Measurements from ENCODE around the gene EIF3CL. TPM values are rescaled to one million over a fixed set of nuclear protein-coding genes. Genes with fewer than 3 reads are reported as not detected.
"Not testable (repeated sequence)": the region's sequence is repeated elsewhere in the genome, so short reads cannot be mapped to it uniquely, and the experiment has no call there.

Gene EIF3CL, protein sequence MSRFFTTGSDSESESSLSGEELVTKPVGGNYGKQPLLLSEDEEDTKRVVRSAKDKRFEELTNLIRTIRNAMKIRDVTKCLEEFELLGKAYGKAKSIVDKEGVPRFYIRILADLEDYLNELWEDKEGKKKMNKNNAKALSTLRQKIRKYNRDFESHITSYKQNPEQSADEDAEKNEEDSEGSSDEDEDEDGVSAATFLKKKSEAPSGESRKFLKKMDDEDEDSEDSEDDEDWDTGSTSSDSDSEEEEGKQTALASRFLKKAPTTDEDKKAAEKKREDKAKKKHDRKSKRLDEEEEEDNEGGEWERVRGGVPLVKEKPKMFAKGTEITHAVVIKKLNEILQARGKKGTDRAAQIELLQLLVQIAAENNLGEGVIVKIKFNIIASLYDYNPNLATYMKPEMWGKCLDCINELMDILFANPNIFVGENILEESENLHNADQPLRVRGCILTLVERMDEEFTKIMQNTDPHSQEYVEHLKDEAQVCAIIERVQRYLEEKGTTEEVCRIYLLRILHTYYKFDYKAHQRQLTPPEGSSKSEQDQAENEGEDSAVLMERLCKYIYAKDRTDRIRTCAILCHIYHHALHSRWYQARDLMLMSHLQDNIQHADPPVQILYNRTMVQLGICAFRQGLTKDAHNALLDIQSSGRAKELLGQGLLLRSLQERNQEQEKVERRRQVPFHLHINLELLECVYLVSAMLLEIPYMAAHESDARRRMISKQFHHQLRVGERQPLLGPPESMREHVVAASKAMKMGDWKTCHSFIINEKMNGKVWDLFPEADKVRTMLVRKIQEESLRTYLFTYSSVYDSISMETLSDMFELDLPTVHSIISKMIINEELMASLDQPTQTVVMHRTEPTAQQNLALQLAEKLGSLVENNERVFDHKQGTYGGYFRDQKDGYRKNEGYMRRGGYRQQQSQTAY
- total RNA-seq = 10 to 100 TPM; 88.3 to 96.9 TPM

DNA sequence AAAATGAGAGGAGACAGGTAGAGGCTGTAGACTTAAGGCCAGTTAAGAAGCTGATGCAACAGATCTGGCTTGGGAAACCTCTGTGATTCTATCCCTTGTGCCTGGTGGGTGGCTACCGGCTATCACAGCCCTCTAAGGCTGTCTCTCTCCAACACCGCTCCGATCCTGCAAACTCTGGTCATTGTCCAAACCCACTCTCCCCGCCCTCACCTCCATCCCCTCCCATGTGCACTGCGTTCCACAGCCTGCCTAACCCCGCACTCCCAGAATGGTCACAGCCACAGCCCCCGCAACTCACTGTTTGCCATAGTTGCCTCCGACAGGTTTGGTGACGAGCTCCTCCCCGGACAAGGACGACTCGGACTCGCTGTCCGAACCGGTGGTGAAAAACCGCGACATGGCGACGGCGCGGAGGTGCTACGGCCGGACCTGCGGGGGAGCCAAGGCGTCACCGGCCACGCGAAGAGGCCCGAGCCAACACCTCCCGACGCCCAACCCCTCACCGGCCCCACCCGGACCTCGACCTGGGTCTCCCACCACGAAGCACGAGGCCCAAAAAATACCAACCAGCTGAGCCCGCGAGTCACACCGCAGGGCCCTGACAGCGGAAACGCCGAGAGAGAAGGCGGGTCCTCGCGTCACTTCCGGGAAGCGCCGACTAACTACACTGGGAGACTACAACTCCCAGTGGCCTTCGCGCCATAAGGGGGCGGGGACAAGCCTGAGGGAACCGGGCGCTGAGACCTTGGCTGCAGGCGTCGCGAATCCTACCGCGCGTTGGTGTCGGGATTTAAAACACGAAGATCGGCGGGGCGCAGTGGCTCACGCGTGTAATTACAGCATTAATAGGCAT, at the start of gene EIF3CL:
EIF3CL (minus strand) TSS at position 622 of the 853 bp plus-strand sequence; CDS start at position 399, 223 bp downstream.
- H3K4me1 Mint-ChIP-seq (ENCODE audit: low read depth); H3K36me3 Mint-ChIP-seq (ENCODE audit: low read depth); H3K9me3 Mint-ChIP-seq; H3K27me3 Mint-ChIP-seq (ENCODE audit: low read depth); intact Hi-C loops (cut with micrococcal nuclease); DNase-seq; CTCF ChIA-PET: not testable (repeated sequence)
- Mint-ChIP-seq H3K4me3 (peak within 1 kb of the TSS; percentile 74), H3K27ac (peak within 1 kb of the TSS; percentile 18)

DNA sequence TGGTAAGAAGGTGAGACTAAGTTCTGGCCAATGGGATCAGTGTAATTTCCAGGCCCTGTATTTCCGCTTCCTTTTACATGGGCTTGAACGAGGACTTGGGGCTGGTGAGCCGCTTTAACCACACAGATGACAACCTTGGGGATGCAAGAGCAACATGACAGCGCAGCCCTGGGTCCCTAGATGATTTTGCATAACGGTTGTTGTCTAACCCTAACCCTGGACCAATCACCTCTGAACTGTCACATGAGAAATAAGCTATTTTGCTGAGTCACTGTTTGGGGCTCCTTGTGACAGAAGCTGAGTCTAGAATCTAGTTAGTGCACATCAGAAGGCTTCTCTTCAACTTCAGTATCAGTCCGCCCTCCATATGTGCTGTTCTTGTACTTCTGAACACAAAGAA, 43.4 kb upstream of the EIF3CL start:
- CTCF ChIA-PET; H3K4me1 Mint-ChIP-seq (ENCODE audit: low read depth); DNase-seq; H3K27me3 Mint-ChIP-seq (ENCODE audit: low read depth); H3K9me3 Mint-ChIP-seq; intact Hi-C loops (cut with micrococcal nuclease); H3K27ac Mint-ChIP-seq; H3K36me3 Mint-ChIP-seq (ENCODE audit: low read depth); H3K4me3 Mint-ChIP-seq: not testable (repeated sequence)

DNA sequence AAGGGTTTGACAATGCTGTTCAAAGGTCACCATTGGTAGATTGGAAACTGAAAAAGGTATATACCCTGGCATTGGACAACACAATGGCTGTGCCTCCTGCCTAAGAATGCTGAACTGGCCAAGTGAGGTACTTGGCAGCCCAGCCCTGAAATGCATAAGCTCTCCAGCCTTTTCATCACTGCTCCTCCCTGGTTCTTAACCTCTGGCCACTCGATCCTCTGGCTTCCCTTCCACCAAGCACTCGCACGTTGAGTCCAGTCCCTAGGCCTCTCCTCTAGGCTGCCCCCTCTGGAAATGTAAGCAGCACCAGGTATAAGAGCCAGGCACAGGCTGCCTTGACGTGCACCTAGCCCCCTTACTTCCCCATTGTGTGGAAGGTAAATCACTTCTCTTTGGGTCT, 42.7 kb upstream of the EIF3CL start:
- H3K27me3 Mint-ChIP-seq (ENCODE audit: low read depth); H3K4me3 Mint-ChIP-seq; DNase-seq; H3K4me1 Mint-ChIP-seq (ENCODE audit: low read depth); H3K9me3 Mint-ChIP-seq; H3K27ac Mint-ChIP-seq; intact Hi-C loops (cut with micrococcal nuclease); CTCF ChIA-PET; H3K36me3 Mint-ChIP-seq (ENCODE audit: low read depth): not testable (repeated sequence)

DNA sequence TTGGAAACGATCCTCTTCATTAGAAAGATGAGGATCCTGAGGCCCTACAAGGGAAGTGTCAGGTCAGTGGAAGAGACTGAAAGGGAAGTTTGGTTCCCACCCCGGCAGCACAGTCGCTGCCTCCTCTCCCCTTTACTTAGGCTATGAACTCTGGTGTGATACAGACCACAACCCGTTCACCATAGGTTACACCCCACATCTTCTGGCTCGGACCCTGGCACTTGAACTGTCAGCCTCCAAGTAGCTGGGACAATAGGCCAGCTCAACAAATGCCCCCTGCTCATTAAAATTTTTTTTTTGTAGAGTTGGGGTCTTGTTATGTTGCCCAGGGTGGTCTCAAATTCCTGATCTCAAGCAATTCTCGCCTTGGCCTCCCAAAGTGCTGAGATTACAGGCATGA, 40.3 kb upstream of the EIF3CL start:
- intact Hi-C loops (cut with micrococcal nuclease); H3K4me1 Mint-ChIP-seq (ENCODE audit: low read depth); H3K4me3 Mint-ChIP-seq; H3K9me3 Mint-ChIP-seq; CTCF ChIA-PET; DNase-seq; H3K36me3 Mint-ChIP-seq (ENCODE audit: low read depth); H3K27me3 Mint-ChIP-seq (ENCODE audit: low read depth); H3K27ac Mint-ChIP-seq: not testable (repeated sequence)

DNA sequence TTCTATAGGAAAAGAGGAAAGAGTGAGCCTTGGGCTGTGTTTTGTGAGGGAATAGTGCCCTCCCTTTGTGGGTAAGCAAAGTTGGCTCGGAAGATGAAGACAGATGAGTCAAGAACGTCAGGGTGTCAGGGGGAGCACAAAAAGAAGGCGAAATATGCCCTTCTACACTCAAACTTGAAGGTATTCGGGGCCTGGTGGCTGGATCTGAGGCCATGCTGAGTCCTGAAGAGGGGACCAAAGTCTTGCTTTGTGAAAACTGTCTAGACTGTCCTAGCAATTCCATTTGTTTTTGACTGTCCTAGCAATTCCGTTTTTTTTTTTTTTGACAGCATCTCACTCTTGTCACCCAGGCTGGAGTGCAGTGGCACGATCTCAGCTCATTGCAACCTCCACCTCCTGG, 35.3 kb upstream of the EIF3CL start:
- H3K4me1 Mint-ChIP-seq (ENCODE audit: low read depth); CTCF ChIA-PET; H3K9me3 Mint-ChIP-seq; DNase-seq; H3K27me3 Mint-ChIP-seq (ENCODE audit: low read depth); H3K4me3 Mint-ChIP-seq; intact Hi-C loops (cut with micrococcal nuclease); H3K36me3 Mint-ChIP-seq (ENCODE audit: low read depth); H3K27ac Mint-ChIP-seq: not testable (repeated sequence)

DNA sequence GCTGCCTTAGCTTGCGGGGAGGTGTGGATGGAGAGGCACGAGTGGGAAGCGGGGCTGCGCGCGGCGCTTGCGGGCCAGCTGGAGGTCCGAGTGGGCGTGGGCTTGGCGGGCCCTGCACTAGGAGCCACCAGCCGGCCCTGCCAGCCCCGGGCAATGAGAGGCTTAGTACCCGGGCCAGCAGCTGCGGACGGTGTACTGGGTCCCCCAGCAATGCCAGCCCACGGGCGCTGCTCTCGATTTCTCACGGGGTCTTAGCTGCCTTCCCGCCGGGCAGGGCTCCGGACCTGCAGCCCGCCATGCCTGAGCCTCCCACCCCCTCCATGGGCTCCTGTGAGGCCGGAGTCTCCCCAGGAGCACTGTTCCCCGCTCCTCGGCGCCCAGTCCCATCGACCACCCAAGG, 31.7 kb upstream of the EIF3CL start:
- H3K4me1 Mint-ChIP-seq (ENCODE audit: low read depth); intact Hi-C loops (cut with micrococcal nuclease); DNase-seq; H3K9me3 Mint-ChIP-seq; H3K27ac Mint-ChIP-seq; CTCF ChIA-PET; H3K36me3 Mint-ChIP-seq (ENCODE audit: low read depth); H3K4me3 Mint-ChIP-seq; H3K27me3 Mint-ChIP-seq (ENCODE audit: low read depth): not testable (repeated sequence)

DNA sequence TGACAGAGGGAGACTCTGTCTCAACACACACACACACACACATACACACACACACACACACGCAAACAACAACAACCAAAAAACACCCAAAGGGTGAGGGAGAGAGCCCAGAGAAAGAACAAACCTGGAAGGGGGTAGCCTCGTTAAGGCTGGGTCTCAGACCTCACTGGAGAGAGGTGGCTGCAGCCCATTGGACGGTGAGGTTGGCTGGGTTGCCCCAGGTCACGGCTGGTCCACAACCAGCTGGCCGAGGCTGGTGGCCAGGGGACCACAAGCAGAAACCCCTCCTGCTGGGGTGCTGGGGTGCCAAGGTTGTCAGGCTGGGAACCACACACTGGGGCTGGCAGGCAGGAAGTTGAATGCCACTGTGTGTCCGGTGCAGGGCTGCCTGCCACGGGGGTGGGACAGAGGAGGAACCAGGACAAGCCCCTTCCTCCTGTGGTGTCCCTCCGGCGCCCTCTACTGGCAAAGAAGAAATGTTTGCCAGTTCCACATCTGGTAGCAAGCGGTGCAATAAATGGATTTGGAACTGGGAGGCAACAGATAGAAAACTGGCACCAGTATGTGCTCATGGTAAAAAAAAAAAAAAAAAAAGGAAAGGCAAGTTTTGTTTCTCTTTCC, 22.5 kb upstream of the EIF3CL start:
- intact Hi-C loops (cut with micrococcal nuclease); H3K4me3 Mint-ChIP-seq; H3K4me1 Mint-ChIP-seq (ENCODE audit: low read depth); H3K27me3 Mint-ChIP-seq (ENCODE audit: low read depth); H3K27ac Mint-ChIP-seq; CTCF ChIA-PET; DNase-seq; H3K36me3 Mint-ChIP-seq (ENCODE audit: low read depth); H3K9me3 Mint-ChIP-seq: not testable (repeated sequence)

DNA sequence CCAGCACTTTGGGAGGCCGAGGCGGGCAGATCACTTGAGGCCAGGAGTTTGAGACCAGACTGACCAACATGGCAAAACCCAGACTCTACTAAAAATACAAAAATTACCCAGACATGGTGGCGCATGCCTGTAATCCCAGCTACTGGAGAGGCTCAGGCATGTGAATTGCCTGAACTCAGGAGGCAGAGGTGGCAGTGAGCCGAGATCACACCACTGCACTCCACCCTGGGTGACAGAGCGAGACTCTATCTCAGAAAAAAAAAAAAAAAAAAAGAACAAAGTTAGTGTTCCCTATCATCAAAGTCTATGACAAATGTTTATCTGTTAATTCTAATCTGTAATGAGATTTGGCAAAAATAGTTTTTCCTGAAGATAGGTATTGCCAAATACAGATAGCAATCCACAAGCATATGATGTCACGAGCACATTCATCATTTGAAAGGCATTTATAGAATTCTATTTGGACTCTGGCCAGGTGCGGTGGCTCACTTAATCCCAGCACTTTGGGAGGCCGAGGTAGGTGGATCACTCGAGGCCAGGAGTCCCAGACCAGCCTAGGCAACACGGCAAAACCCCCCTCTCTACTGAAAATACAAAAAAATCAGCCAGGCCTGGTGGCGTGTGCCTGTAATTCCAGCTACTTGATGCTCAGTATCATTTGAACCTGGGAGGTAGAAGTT, 17.6 kb upstream of the EIF3CL start:
- H3K4me1 Mint-ChIP-seq (ENCODE audit: low read depth); DNase-seq; H3K27ac Mint-ChIP-seq; intact Hi-C loops (cut with micrococcal nuclease); H3K27me3 Mint-ChIP-seq (ENCODE audit: low read depth); H3K9me3 Mint-ChIP-seq; CTCF ChIA-PET; H3K4me3 Mint-ChIP-seq; H3K36me3 Mint-ChIP-seq (ENCODE audit: low read depth): not testable (repeated sequence)

DNA sequence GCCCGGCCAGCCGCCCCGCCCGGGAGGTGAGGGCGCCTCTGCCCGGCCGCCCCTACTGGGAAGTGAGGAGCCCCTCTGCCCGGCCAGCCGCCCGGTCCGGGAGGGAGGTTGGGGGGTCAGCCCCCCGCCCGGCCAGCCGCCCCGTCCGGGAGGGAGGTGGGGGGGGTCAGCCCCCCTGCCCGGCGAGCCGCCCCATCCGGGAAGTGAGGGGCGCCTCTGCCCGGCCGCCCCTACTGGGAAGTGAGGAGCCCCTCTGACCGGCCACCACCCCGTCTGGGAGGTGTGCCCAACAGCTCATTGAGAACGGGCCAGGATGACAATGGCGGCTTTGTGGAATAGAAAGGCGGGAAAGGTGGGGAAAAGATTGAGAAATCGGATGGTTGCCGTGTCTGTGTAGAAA, 13.4 kb upstream of the EIF3CL start:
- H3K4me3 Mint-ChIP-seq; DNase-seq; CTCF ChIA-PET; H3K27me3 Mint-ChIP-seq (ENCODE audit: low read depth); H3K4me1 Mint-ChIP-seq (ENCODE audit: low read depth); intact Hi-C loops (cut with micrococcal nuclease); H3K27ac Mint-ChIP-seq; H3K36me3 Mint-ChIP-seq (ENCODE audit: low read depth); H3K9me3 Mint-ChIP-seq: not testable (repeated sequence)

DNA sequence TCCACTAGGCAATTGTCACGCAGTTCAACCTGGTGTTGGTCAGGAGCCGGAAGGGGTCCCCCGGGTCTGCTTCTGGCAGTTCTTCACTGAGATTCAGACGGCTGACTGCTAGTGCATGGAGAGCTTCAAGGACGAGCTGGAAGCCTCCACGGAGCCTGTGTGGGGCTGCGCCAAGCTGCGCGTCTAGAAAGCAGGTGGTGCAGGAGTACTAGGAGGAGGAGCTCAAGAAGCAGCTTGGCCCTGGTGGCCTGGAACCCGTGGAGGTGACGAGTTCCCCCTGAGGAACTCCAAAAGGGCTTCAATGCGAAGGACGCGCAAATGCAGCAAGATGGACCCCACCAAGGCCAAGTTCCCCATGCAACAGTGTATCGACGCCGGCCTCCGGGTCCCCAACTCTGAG, 10.9 kb upstream of the EIF3CL start:
- DNase-seq; H3K27ac Mint-ChIP-seq; H3K27me3 Mint-ChIP-seq (ENCODE audit: low read depth); H3K4me1 Mint-ChIP-seq (ENCODE audit: low read depth); intact Hi-C loops (cut with micrococcal nuclease); CTCF ChIA-PET; H3K4me3 Mint-ChIP-seq; H3K9me3 Mint-ChIP-seq; H3K36me3 Mint-ChIP-seq (ENCODE audit: low read depth): not testable (repeated sequence)

DNA sequence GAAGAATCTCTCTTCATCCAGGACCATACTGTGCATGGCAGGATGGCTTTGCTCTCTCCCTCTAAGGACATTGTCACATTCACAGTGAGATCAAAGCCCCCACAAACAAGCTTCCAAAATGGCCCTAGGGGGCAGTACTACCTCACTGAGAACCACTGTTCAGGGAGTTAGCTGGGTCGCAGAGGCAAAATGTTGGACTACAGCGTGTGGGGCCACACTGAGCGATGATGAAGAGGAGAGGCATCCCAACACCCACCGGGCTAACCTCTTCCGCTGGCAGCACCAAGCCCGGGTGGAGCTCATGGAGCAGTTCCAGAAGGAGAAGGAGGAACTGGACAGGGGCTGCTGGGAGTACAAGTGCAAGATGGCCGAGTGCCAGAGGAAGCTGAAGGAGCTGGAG, 9.9 kb upstream of the EIF3CL start:
- H3K36me3 Mint-ChIP-seq (ENCODE audit: low read depth); H3K27me3 Mint-ChIP-seq (ENCODE audit: low read depth); CTCF ChIA-PET; H3K27ac Mint-ChIP-seq; H3K4me3 Mint-ChIP-seq; intact Hi-C loops (cut with micrococcal nuclease); DNase-seq; H3K9me3 Mint-ChIP-seq; H3K4me1 Mint-ChIP-seq (ENCODE audit: low read depth): not testable (repeated sequence)

DNA sequence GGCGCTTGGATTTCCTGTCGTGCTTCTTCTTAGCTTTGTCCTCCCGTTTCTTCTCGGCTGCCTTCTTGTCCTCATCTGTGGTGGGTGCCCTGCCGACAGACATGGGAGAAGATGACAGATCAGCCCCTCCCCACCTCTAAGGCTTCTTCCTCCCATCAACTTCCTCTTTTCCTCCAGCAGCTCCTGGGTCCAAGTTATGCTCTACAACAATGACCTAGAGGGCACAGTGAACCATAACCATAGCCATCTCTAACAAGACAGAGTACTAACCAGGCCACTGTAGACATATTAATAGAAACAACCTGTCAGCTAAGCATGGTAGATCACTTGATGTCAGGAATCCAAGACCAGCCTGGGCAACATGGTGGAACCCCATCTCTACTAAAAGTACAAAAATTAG, 11.6 kb downstream of the EIF3CL start:
- H3K9me3 Mint-ChIP-seq; CTCF ChIA-PET; H3K4me1 Mint-ChIP-seq (ENCODE audit: low read depth); intact Hi-C loops (cut with micrococcal nuclease); H3K4me3 Mint-ChIP-seq; H3K27ac Mint-ChIP-seq; H3K36me3 Mint-ChIP-seq (ENCODE audit: low read depth); DNase-seq; H3K27me3 Mint-ChIP-seq (ENCODE audit: low read depth): not testable (repeated sequence)
